HG02610 (cell line): ENCODE results near the gene ZNF248.

Experiments used
- ATAC-seq: cut with Tn5 transposase; IDR thresholded peaks from one replicate; pipeline ENCODE4 v1.9.1; 2021; ENCODE audit warnings: mild to moderate bottlenecking, moderate library complexity; ENCODE audit not compliant: unreplicated experiment

ZNF248 gene

DNA sequence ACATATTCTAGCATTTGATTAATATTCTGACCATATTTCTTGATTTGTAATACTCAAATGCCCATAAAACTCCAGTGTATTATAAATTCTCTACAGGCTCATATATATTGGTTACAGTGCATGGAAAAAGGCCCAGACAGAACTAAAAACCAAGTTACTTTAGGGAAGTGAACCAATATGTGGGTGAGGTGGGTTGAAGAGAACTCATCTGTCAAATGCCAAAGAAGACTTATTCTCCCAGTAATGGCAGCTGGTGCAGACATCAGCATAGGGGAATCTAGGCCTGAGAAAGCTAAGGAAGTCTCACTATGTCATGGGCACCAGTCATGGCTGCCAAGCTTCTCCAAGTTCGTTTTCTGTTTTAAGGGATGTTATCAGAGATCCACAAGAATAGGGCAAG, 30.6 kb downstream of the ZNF248 start:
- ATAC-seq: no peak

DNA sequence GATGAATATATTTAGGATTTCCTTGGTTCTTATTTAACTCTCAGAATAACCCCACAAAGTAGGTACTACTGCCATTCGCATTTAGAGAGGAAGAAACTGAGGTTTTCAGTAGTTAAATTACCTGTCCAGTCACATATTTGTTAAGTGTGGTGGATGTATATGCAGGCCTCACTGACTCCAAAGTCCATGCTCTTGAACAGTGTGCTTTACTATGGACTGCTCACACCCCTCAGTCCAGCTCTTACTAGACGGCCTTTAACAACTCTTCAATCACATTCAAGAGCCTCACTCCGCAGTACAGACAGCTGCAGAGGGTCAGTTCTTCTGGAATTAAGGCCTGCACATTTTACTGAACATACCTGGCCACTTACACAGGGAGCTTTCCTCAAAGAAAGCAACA, 36.2 kb downstream of the ZNF248 start:
- ATAC-seq: no peak

GRCh38 chr10:37819797-37820196, 37.6 kb downstream of the ZNF248 start:
- ATAC-seq: no peak

GRCh38 chr10:37816290-37816689, 41.1 kb downstream of the ZNF248 start:
- ATAC-seq: no peak

DNA sequence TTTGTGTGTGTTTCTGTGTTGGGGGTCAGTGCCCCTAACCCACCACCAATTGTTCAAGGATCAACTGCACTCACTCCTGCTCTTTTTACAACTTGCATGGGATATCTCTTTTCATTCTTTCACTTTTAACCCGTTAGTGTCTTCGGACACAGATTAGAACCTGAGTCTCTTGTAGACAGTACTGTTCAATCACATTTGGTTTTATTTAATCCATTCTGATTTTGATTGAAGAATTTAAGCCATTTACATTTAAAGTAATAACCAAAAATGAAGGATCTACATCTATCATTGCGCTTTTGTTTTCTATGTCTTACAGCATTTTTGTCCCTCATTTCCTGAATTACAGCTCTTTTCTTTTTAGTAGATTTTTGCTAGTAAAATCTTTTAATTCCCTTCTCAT, 43.6 kb downstream of the ZNF248 start:
- no peak for ATAC-seq

GRCh38 chr10:37812290-37812689, 45.1 kb downstream of the ZNF248 start:
- ATAC-seq: no peak

DNA sequence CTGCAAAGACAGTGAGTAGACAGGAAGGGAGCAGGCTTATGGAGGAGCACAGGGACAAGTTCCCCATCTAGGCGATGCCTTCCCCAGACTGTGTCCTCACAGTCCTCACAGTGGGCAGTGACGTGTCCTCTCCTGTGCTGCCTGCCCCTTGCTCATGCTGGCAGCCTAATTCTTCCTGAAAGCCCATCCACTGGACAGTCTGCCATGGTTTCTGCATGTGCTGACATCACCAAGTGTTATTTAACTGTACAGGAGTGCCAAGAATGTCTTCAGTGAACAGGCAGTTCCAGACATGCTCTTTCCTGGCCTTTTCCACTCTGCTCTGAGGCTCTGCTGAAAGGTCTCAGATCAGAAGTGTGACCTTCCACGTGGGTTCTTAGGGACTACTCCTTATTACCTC, 54.1 kb downstream of the ZNF248 start:
- no peak for ATAC-seq

- no peak for ATAC-seq
These were observed 55.9 kb downstream of the ZNF248 start for GRCh38 chr10:37801557-37801956.

- no peak for ATAC-seq
These were observed 63.0 kb downstream of the ZNF248 start for GRCh38 chr10:37794305-37794976.

GRCh38 chr10:37789590-37789989, 67.8 kb downstream of the ZNF248 start:
- ATAC-seq: no peak

DNA sequence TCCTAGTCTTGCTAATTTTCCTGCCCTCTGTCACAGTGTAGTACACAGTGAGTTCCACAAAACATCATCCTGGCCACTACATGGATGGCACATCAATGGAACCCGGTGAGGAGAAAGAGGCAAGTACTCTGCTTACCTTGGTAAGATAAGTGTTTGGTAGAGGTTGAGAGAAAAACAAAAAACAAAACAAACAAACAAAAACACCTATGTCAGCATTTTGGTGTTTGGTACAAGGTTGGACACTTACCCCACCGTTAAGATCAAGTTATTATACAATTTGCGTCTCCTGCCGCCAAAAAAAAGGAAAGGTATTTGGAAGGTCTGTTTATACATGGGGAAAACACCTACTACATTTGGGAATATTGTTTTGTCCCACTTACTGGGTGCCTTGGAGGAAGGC, 72.7 kb downstream of the ZNF248 start:
- no peak for ATAC-seq

- ATAC-seq: no peak
These were observed 76.9 kb downstream of the ZNF248 start for GRCh38 chr10:37780536-37780935.

- ATAC-seq: no peak
These were observed 80.4 kb downstream of the ZNF248 start for GRCh38 chr10:37777056-37777455.

- no peak for ATAC-seq
These were observed 81.8 kb downstream of the ZNF248 start for GRCh38 chr10:37775612-37776011.

DNA sequence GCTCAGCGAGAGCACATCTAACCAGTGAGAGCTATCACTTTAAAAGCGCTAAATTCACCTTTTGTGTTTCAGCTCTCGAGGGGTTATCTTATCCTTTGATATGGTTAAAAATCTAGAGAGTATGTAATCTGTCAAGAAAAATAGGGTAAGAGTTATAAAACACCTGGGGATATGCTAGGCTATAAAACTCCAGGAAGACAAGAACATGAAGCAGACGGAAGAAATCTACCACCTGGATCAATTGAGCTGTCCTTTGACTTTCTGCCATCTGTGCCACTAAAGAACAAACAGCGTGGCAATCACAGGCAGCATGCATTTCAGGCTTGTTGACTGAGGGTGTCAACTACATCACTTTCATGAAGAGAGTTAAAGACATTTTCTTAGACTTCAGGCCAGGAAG, 83.1 kb downstream of the ZNF248 start:
- no peak for ATAC-seq

- no peak for ATAC-seq
These were observed 92.2 kb downstream of the ZNF248 start for GRCh38 chr10:37765216-37765615.

DNA sequence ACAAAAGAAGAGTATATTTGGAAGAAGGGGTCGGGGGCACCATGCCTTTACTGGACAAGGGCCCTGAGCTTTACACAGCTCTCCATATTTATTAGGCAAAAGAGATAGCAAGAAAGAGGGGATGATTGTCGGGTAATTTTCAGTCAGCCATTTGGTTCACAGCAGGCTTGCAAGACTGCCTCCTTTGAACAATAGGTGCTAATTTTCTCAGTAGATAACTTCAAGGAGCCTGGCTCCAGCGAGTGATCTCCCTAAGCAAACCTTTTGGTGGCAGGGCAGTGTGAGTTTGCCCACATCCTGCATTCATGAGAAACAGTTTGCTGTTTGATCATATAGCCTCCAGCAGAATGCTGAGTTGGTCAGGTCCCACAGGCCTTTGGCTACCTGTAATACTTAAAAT, 94.3 kb downstream of the ZNF248 start:
- ATAC-seq: no peak

GRCh38 chr10:37762287-37762686, 95.1 kb downstream of the ZNF248 start:
- ATAC-seq: no peak

DNA sequence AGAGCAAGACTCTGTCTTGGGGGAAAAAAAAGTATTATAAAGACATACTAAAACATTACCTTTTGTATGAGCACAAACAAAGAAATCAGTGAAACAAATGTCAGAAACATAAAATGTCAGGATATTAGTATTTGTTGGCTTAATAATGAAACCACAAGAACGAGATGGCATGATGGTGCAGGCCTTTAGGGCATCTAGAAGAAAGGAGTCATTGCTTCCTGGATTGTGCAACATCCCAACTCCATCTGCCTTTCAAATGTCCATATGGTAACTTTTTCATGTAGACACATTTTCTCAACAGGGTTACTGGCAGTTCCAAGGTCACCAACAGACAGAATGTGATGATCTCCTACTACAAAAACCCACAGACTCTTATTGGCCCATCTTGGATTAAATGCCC, 96.6 kb downstream of the ZNF248 start:
- no peak for ATAC-seq

GRCh38 chr10:37758074-37758473, 99.3 kb downstream of the ZNF248 start:
- ATAC-seq: no peak

DNA sequence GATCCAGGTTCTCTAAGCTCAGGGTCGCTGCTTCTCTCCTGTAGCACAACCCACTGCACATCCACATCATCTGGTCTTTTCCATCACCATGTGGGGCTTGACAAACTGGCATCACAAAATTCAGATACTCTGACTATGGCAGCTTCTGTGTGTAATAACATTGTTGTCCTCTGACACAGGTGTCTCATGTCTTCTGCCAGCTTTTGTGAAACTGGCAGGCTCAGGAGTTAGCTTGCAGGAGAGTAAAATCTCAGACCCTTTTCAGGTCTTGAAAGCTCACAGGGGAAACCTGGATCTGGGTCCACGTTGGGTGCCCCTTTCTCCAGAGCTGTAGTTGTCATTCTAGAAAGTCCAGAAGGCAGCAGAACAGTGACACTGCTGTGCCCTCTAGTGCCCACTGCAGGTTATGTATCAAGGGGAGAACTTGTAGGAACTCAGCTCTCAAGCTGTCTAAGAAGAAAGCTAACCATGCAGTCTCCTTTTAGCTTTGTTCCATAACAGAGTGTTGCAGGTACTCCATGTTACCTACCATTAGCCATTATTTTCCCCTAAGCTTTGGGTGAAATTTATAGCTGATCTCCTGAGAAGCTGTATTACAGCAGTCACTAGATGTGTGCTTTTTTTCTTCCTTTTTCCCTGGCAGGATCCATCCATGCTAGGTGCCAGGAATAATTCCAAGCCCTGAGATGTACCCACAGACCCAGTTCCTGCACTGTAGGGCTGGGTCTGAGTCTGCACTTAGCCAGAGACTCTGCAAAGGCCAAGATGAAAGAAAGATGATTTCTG, 102.7 kb downstream of the ZNF248 start:
- ATAC-seq: peak; percentile 56

DNA sequence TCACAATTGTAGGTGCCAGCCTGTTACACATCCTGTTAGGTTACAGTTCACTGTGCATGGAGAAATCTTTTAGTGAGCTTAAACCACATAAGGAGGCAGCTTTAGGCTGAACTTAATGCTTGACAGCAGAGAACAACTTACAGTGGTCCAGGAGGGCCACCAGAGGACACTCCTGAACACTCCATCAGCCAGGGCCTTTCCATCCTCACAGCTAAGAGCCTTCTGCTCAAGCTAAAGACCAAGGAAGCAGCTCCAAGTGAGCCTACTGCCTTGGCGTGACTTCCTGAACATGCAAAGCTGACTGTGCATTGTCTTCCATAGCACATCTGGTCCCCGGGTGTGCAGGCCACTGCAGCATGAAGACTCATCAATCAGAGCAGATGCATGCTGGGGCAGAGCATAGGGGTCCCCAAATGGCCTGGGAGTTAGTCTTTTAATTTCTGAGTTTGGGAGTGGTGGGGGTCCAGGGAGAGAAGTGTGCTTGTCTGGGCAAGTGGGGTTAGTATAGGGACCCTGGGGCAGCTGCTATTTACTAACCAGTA, 105.0 kb downstream of the ZNF248 start:
- ATAC-seq: no peak
